GM18870 (cell line): ENCODE data around the gene CBLN1.
"Not testable (repeated sequence)": the region's sequence is repeated elsewhere in the genome, so short reads cannot be mapped to it uniquely, and the experiment has no call there.

Source experiments
- ATAC-seq: cut with Tn5 transposase; IDR thresholded peaks from one replicate; pipeline ENCODE4 v1.9.1; 2021; ENCODE audit warnings: moderate library complexity; ENCODE audit not compliant: unreplicated experiment

The CBLN1 gene

GRCh38 chr16:49277766-49278566 lies 3.7 kb downstream of the CBLN1 start:
- ATAC-seq: no peak

GRCh38 chr16:49277386-49277742 lies 4.3 kb downstream of the CBLN1 start:
- ATAC-seq: no peak

DNA sequence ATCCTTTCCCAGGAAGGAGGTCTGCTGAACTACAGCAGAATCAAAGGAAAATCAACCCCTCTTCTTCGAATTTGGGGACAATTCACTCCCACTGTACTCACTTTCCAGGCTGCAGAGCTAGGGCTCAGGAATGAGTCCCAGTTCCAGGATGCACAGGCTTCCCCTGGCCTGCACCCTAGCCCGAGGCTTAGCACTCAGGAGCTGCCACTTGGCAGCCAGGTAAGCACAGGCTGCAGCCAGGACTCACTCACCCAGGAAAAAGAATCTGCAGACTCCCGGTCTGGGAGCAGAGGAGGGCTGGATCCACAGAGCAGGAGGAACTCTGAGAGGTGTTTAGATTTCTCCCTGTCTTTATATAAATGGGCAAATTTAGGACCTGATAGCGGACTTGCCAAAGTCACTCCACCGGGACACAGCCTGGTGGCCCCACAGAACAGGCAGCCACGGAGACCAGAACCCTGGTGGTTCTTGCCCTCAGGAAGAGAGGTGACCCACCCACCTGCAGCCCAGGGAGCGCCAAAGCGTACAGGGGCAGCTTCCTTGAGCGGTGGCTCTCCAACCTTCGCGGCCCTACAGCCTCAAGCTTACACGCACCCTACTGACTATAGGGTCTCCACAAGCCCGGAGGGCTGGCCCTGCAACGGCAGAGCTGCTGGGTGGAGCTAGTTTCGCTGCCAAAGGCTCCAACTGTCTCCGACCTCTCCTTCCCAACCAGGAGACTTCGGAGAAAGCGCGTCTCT lies 4.8 kb downstream of the CBLN1 start:
- ATAC-seq: no peak

DNA sequence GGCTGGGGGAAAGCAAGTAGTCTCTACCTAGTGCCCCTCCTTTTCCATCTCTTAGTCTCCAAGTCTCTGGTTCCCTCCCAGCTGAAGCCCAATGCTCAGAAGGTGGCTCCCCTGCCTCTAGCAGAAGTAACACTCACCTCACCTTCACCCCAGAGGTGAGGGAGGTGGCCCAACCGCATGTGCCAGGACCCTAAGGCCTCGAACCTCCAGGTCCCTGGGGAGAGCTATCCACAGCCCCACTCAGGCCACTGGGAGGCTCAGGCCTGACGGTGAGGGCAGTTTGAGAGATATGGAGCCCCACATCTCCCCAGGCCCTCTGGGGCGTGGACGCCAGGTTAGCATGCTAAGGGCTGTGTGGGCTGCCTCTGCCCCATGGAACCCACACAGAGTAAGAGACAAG lies 5.8 kb downstream of the CBLN1 start:
- no peak for ATAC-seq

DNA sequence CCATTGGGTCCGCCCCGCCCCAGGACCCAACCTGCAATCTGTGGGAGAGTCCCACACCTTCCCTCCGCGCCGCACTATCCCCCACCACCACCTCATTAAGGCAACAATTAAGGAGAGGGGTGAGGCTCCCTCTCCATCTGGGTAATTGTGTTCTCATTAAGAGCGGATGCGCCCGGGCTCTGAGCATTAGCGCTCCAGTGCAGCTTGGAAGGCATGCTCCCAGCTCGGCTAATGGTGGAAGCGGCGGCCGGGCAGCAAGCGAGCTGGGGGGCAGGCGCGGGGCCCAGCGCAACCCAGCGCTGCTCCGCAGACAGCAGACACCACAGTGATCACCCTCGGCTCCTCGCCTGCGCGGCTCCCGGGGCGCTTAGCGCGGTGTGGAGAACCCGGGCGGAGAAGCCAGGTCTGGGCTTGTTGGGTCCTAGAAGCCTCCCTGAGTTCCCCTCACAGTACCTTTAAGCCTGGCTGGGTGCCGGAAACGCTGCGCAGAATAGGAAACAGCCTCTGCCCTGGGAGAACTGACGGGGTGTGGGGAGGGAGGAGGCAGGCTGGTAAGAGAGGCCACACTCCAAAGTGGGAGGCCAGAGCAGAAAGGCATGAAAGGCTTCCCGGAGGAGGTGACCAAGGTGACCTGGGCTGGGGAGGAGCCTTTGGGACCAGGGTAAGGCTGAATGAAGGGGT lies 6.4 kb downstream of the CBLN1 start:
- no peak for ATAC-seq

GRCh38 chr16:49274591-49274990 lies 7.0 kb downstream of the CBLN1 start:
- no peak for ATAC-seq

DNA sequence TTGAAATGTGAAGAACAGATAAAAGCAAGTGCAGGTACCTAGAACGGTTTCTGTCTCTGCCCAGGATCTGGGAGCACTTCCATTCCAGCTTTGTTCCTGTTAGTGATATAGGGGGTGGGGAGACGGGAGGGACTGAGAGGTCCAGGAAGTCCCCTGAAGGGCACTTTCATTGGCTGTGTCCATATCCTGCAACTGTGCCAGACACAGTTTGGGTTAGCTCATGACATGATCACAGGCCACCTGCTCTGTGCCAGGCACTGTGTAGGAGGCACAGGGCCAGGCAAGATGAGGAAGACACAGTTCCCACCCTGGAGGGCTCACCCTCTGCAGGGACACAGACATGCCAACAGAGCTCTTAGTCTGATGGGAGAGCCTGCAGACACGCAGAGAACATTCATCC lies 7.9 kb downstream of the CBLN1 start:
- ATAC-seq: no peak

DNA sequence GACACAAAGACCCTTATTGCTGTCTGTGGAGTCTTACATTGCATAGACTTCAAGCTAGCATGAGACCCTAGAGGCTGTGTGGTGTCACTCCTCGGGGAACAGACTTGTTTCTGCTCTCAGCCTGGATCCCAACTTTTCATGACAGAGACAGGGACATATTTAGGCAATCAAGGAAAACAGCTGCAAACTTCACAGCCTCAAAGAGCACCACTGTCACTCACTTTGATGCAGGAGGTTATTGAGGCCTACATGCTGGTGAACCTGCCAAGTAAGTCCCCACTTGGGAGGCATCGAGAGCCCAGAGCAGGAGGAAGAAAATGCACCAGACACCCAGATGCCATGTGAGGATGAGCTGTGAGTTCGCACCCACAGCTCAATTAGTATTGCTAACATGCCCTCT lies 10.3 kb downstream of the CBLN1 start:
- no peak for ATAC-seq

DNA sequence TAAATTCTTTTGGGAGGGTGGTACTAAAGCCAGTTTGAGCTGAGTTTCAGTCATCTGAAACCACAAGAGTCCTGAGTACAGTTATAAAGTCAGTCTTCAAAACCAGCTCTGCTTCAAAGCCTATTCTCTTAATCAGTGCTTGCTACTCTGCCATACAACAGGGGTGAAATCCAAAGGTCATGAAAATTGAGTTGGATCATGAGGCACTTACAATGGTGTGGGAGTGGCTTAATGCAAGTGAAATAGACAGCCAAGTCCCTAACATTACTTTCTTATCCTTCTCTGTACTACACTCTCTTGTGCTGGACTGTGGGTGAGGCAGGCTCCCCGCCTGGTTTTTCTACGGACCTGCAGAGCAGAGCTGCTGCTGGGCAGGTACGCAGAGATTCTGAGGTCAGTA lies 12.4 kb downstream of the CBLN1 start:
- no peak for ATAC-seq

DNA sequence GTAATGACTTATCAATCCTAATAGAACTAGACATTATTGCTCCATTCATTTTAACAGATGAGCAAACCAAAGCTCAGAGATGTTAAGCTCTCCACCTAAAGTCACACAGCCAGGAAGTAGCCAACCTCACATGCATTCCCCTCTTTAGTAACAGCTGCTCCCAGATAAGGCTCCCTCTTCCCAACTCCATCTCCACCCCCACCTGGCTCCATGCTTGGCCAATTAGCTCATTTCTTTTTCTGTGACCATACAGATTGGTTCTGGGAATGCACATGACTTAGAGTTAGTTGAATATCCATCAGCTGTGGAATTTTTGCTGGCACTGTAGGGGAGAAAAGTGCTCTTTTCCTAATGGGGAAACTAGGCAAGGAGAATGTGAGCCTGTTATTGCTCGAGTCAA lies 13.0 kb downstream of the CBLN1 start:
- no peak for ATAC-seq

DNA sequence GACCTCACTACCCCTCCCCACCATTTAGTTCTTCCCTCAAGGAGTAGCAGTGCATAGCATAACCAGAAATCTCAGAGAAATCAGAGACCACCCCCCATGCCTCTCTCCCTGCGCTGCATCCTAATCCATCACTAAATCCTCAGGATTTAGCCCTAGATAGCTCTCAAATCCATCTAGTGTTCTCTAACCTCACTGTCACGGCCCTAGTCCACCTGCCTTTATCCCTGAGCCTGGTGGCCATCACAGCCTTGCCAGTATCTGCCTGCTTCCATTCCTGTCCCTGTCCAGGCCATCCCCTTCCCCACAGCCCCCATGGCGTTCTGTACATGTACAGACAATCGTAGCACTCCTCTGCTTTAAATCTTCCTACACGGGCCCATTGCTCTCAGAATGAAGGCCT lies 19.1 kb downstream of the CBLN1 start:
- no peak for ATAC-seq

DNA sequence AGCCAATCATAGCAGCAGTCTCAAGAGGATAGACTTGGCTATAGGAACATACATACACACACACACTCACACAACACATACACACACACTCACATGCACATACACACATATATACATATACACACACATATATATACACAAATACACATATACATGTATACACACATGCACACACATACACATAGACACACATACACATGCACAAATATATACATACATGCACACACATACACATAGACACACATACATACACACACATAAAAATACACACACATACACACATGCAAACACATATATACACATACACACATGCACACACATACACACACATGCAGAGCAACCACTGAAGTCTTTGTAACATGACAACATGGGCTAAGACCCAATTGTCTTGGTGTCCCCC lies 19.7 kb downstream of the CBLN1 start:
- ATAC-seq: no peak

GRCh38 chr16:49260956-49261530 lies 20.6 kb downstream of the CBLN1 start:
- no peak for ATAC-seq

DNA sequence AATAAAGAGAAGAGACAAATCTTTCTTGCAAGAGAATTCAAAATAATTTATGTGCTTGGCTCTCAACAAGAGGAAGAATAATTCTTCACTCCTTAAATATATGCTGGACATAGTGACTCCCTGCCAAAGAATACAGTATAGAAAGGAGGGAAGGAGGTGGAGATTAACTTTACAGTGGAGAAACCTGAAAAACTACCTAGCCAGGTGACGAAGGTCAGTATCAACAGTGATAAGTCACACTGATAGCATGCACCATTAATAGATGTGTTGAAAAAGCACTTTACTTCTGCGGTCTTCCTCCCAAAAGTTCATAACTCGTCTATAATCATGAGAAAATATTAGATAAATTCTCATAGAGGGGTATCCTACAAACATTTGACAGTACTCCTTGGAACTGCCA lies 21.4 kb downstream of the CBLN1 start:
- no peak for ATAC-seq

- no peak for ATAC-seq
Observed at GRCh38 chr16:49259330-49259729, 22.3 kb downstream of the CBLN1 start.

- ATAC-seq: no peak
Observed at GRCh38 chr16:49250689-49251088, 30.9 kb downstream of the CBLN1 start.

GRCh38 chr16:49248227-49248626 lies 33.4 kb downstream of the CBLN1 start:
- no peak for ATAC-seq

- ATAC-seq: no peak
Observed at GRCh38 chr16:49236216-49236615, 45.4 kb downstream of the CBLN1 start.

- not testable (repeated sequence) for ATAC-seq
Observed at GRCh38 chr16:49228335-49228734, 53.3 kb downstream of the CBLN1 start.
